COLO668 (cell line): ENCODE measurements around the gene CXorf51B.
"Not testable (repeated sequence)": the region's sequence is repeated elsewhere in the genome, so short reads cannot be mapped to it uniquely, and the experiment has no call there.

ENCODE experiments used
- DNase-seq: peaks from one replicate; lab custom pipeline; 2025; ENCODE audit not compliant: unreplicated experiment; lab: John Stamatoyannopoulos, UW

Gene CXorf51B

GRCh38 chrX:146809471-146809870 lies at the start of gene CXorf51B:
Gene CXorf51B (plus strand): TSS chrX:146809771. CDS start chrX:146809792, 21 bp downstream.
- DNase-seq = not testable (repeated sequence)

DNA sequence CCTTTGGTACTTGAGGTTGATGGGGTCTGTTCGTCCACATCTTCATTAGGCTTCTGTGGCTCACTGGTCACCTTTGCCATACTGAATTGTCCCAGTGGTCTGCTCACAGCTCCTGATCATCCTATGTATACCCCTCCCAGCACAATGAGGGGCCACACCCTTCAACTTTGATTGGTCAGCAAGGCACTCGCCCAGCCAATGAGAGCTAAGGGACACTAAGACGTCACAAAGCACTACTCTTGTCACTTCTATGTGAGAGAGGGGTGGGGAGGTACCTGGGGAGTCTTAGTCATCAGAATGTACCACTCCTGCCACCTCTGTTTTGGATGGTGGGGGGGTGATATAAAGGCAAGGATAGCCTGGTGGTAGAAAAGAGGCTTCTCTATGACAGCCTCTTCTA lies 5.1 kb downstream of the CXorf51B start, which contains the start of gene CXorf51A:
Gene CXorf51A (minus strand): TSS at position 101 of the 400 bp plus-strand sequence. CDS start 21 bp downstream, at position 80.
- not testable (repeated sequence) for DNase-seq

- DNase-seq = no peak
These were observed 22.4 kb downstream of the CXorf51B start for GRCh38 chrX:146831994-146832393.

DNA sequence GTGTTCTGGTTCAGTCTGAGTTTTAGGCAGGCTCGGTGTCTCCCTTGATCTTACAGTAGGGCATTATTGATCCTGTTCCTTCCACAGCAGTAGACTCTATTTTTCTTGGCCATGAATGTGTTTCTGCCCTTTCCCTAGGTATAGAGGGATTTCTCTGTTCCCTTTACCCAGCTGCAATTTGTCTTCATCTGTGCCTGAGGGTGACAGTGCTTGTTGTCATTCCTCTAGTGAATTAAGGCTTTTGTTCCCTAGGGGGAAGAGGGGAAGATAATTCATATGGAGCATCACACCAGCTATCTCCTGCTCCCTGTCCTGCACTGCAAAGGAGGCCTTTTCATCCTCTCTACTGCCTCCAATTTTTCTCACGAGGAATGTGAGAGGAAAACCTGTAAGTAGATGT lies 44.7 kb downstream of the CXorf51B start:
- DNase-seq = no peak
